Measurements from ENCODE around the gene TUBA4A.

GRCh38 chr2:219254590-219255201 lies 978 bp upstream of the TUBA4A start:
- TF ChIP-seq CTCF (conservative IDR thresholded peaks at IDR 0.05; ENCODE audit: low read length): 0 out of 2 replicates have a peak, but pooled peaks have one; percentile 21
- no peak for TF ChIP-seq EZH2phosphoT487 (IDR thresholded peaks at IDR 0.05; ENCODE audit: borderline replicate concordance, low read depth, low read length)

Data from OCI-LY7 (cell line).